Hepatocyte (in vitro differentiated cells): ENCODE results near the gene MRPL36. TPM values are rescaled to one million over a fixed set of nuclear protein-coding genes. Genes with fewer than 3 reads are reported as not detected.

Experiments used
- DNase-seq: peaks from one replicate; pipeline ENCODE4 v3.0.0-alpha.2; 2016; ENCODE audit warnings: low spot score
- H2AFZ ChIP-seq: fragments of 200-600 bp; sonication (generic); 2 replicates; pipeline ENCODE4 v1.6.0; 2016; ENCODE audit warnings: antibody characterized with exemption, mild to moderate bottlenecking
- H3K27ac ChIP-seq: fragments of 200-600 bp; sonication (generic); 2 replicates; pipeline ENCODE4 v1.5.1; 2016; ENCODE audit warnings: mild to moderate bottlenecking
- H3K27me3 ChIP-seq: fragments of 200-600 bp; sonication (generic); 2 replicates; pipeline ENCODE4 v1.6.1; 2016
- H3K36me3 ChIP-seq: fragments of 200-600 bp; sonication (generic); replicated peaks from 2 replicates; pipeline ENCODE4 v1.5.1; 2016; ENCODE audit warnings: low read depth; ENCODE audit not compliant: insufficient read depth
- H3K4me1 ChIP-seq: fragments of 200-600 bp; sonication (generic); 2 replicates; pipeline ENCODE4 v1.5.1; 2016; ENCODE audit warnings: mild to moderate bottlenecking, moderate library complexity; ENCODE audit not compliant: insufficient read depth
- H3K4me2 ChIP-seq: fragments of 200-600 bp; sonication (generic); 2 replicates; pipeline ENCODE4 v1.6.0; 2016
- H3K4me3 ChIP-seq: fragments of 200-600 bp; sonication (generic); 2 replicates; pipeline ENCODE4 v1.5.1; 2016; ENCODE audit warnings: mild to moderate bottlenecking
- H3K79me2 ChIP-seq: fragments of 200-600 bp; sonication (generic); 2 replicates; pipeline ENCODE4 v1.6.0; 2017; ENCODE audit warnings: mild to moderate bottlenecking
- H3K9me2 ChIP-seq: fragments of 200-600 bp; sonication (generic); replicated peaks from 2 replicates; pipeline ENCODE4 v1.6.0; 2017; ENCODE audit warnings: mild to moderate bottlenecking; ENCODE audit not compliant: insufficient read depth
- H3K9me3 ChIP-seq: fragments of 200-600 bp; sonication (generic); 2 replicates; pipeline ENCODE4 v1.5.1; 2016; ENCODE audit warnings: low read depth, mild to moderate bottlenecking
- H4K20me1 ChIP-seq: fragments of 200-600 bp; sonication (generic); 2 replicates; pipeline ENCODE4 v1.6.0; 2016; ENCODE audit warnings: mild to moderate bottlenecking; ENCODE audit not compliant: insufficient read depth, poor library complexity, severe bottlenecking
- EZH2 ChIP-seq: fragments of 200-600 bp; sonication (generic); IDR thresholded peaks from 2 replicates; pipeline ENCODE4 v1.6.1; 2016; ENCODE audit warnings: antibody characterized with exemption, mild to moderate bottlenecking, borderline replicate concordance
- EZH2phosphoT487 ChIP-seq: fragments of 200-600 bp; sonication (generic); IDR thresholded peaks from one replicate; pipeline ENCODE4 v1.6.1; 2018; ENCODE audit warnings: antibody characterized with exemption, mild to moderate bottlenecking, low read depth, moderate library complexity; ENCODE audit not compliant: unreplicated experiment, severe bottlenecking
- WGBS: methylation state at CpG from one replicate; pipeline ENCODE4 v1.1.6; 2016; ENCODE audit warnings: low lambda C conversion rate; ENCODE audit errors: missing lambda C conversion rate; 5-methylcytosine and 5-hydroxymethylcytosine counted together
- polyA plus RNA-seq: library from polyadenylated mRNA; unstranded; fragments of >200 nt; fragmentation: Nextera tagmentation; extraction: Ambion mirVana; gene quantifications from 2 replicates; pipeline ENCODE4 v1.2.1, GENCODE V29; 2016
- total RNA-seq: library from RNA; depleted of rRNA; stranded (reverse); fragments of >200 nt; gene quantifications from 2 replicates; pipeline ENCODE4 v1.2.3, GENCODE V29; 2014
- TF ChIP-seq, protein P1 (sequence below): fragments of 200-600 bp; sonication (generic); IDR thresholded peaks from 2 replicates; pipeline ENCODE4 v1.5.1; 2016; ENCODE audit warnings: antibody characterized with exemption, mild to moderate bottlenecking; ENCODE audit not compliant: poor library complexity

MRPL36 gene
- total and polyA plus RNA-seq, 2 experiments from 2014 or later = 25.6 to 107 TPM

DNA sequence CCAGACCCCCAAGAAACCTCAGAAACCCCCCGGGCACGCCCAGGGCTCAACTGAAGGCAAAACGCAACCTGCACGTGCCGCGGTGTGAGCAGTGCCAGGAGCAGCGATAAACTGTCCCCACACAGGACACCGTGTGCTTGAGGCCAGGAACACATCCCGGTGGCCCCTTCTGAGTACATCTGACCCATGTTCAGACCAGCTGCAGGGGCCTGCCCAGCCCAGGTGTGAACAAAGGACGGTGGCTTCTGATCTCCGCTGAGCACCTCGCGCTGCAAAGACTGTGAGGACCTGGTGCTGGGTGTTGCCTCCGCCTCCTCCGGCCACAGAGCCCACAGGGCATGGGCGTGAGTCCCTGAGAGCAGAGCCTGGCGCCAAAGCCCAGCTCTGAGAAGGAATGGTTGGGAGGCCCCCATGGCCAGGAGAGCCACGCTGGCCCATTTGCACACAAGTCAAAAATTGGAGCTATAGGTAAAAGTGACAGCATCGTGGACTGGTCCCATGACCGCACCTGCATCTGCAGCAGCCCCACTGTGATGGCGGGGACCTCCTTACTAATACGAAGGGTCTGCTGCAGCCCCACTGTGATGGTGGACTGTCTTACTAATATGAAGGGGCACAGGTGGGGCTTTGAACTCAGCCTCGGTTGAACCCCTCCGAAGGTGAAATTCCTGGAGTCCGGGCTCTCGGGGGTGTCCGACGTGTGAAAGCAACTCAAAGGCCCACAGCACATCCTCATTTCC is 33.0 kb upstream of the MRPL36 start:
- no peak overlapping the region for H2AFZ ChIP-seq
- H3K27ac ChIP-seq = no peak overlapping the region
- no peaks in the 10 kb centered on the region for H4K20me1 ChIP-seq
- DNase-seq = no peak
- no peaks in the 10 kb centered on the region for H3K9me2 ChIP-seq
- H3K4me1 ChIP-seq = no peaks in the 10 kb centered on the region
- H3K4me2 ChIP-seq = no peak overlapping the region
- no peaks in the 10 kb centered on the region for H3K9me3 ChIP-seq
- TF ChIP-seq, protein P1, sequence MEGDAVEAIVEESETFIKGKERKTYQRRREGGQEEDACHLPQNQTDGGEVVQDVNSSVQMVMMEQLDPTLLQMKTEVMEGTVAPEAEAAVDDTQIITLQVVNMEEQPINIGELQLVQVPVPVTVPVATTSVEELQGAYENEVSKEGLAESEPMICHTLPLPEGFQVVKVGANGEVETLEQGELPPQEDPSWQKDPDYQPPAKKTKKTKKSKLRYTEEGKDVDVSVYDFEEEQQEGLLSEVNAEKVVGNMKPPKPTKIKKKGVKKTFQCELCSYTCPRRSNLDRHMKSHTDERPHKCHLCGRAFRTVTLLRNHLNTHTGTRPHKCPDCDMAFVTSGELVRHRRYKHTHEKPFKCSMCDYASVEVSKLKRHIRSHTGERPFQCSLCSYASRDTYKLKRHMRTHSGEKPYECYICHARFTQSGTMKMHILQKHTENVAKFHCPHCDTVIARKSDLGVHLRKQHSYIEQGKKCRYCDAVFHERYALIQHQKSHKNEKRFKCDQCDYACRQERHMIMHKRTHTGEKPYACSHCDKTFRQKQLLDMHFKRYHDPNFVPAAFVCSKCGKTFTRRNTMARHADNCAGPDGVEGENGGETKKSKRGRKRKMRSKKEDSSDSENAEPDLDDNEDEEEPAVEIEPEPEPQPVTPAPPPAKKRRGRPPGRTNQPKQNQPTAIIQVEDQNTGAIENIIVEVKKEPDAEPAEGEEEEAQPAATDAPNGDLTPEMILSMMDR = no peak
- TF ChIP-seq EZH2phosphoT487 = no peak
- TF ChIP-seq EZH2 = no peak
- 88% methylated on average over 28 of the region's 28 CpGs for WGBS
- H3K4me3 ChIP-seq = no peak overlapping the region
- H3K27me3 ChIP-seq = no peaks in the 10 kb centered on the region
- H3K36me3 ChIP-seq = no peaks in the 10 kb centered on the region
- no peaks in the 10 kb centered on the region for H3K79me2 ChIP-seq

DNA sequence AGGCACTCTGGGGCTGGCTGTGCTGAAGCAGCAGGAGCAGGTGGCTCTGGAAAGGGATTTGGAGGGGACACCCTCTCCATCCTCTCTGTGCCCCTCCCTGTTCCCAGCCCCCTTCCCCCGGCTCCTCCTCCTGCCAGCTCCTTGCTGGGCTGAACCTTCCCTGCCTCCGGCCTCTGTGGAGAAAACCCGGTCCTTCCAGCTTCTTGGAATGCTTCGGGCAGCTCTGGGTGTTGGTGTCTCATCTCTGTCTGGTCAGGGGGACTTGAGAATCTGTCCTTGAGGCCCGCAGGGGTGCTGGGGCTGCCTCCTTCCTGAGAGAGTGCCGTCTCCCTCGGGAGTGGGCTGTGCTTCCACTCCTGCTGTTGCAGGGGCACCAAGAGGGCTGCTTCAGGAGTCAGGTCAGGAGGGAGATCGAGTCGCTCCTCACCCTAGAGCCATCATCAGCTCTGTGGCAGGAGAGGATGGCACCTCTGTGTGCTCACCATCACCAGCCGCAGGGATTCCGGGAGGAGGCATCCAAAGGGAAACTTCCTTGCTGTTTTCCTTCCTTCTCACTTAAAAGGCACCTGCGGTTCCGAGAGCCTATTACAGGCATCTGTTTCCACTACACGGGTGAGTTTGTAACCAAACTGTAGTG is 32.2 kb upstream of the MRPL36 start:
- H3K9me3 ChIP-seq = no peaks in the 10 kb centered on the region
- 46% methylated on average over 14 of the region's 14 CpGs for WGBS
- no peaks in the 10 kb centered on the region for H4K20me1 ChIP-seq
- H3K4me2 ChIP-seq = no peak overlapping the region
- H3K4me3 ChIP-seq = no peak overlapping the region
- H3K27ac ChIP-seq = no peak overlapping the region
- H2AFZ ChIP-seq = no peak overlapping the region
- TF ChIP-seq, protein P1 = no peak
- TF ChIP-seq EZH2phosphoT487 (no peak), EZH2 (no peak)
- no peaks in the 10 kb centered on the region for H3K9me2 ChIP-seq
- H3K4me1 ChIP-seq = no peaks in the 10 kb centered on the region
- H3K27me3 ChIP-seq = no peaks in the 10 kb centered on the region
- H3K36me3 ChIP-seq = no peaks in the 10 kb centered on the region
- H3K79me2 ChIP-seq = no peaks in the 10 kb centered on the region
- no peak for DNase-seq

DNA sequence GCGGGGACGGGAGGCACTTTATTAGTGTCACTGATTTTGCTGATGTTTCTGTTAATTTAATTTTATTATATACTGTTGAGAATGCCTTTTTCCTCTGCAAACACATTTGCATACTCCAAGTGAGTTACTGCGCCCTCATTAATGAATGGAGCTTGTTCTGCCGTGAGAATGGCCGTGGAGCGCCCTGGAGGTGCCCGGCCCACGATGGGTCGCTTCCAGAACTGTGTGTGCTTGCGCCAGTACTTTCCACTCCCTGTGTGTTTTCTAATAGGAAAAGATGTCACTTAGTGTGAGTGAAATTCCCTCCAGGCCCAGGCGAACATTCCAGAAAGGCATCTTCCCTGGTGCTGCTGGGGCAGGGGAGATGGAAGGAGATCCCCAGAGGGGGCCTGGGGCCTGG is 31.6 kb upstream of the MRPL36 start:
- TF ChIP-seq EZH2phosphoT487 = no peak
- TF ChIP-seq, protein P1 = no peak
- TF ChIP-seq EZH2 = no peak
- Histone ChIP-seq H3K27me3 (no peaks in the 10 kb centered on the region), H3K4me1 (no peaks in the 10 kb centered on the region), H2AFZ (no peak overlapping the region), H3K9me2 (no peaks in the 10 kb centered on the region), H3K79me2 (no peaks in the 10 kb centered on the region), H3K4me2 (no peak overlapping the region), H3K9me3 (no peaks in the 10 kb centered on the region), H3K27ac (no peak overlapping the region), H3K4me3 (no peak overlapping the region), H4K20me1 (no peaks in the 10 kb centered on the region), H3K36me3 (no peaks in the 10 kb centered on the region)
- DNase-seq = no peak
- WGBS = 90% methylated on average over 11 of the region's 11 CpGs
